Measurements from ENCODE around the gene NCBP1.
"Not testable (repeated sequence)": the region's sequence is repeated elsewhere in the genome, so short reads cannot be mapped to it uniquely, and the experiment has no call there.

The NCBP1 gene

GRCh38 chr9:97601228-97601898 is 32.3 kb upstream of the NCBP1 start:
- no peaks in the 10 kb centered on the region for H3K9me3 Mint-ChIP-seq
- intact Hi-C loops (cut with micrococcal nuclease) = no loop called here
- no peak overlapping the region for H3K4me3 Mint-ChIP-seq
- peaks cover 13% of the 10 kb centered on the region for H3K4me1 Mint-ChIP-seq (ENCODE audit: low read depth)
- H3K36me3 Mint-ChIP-seq (ENCODE audit: low read depth) = peaks cover 66% of the 10 kb centered on the region
- no peaks in the 10 kb centered on the region for H3K27me3 Mint-ChIP-seq
- H3K27ac Mint-ChIP-seq = no peak overlapping the region

GRCh38 chr9:97602430-97602829 is 31.2 kb upstream of the NCBP1 start:
- peaks cover 8% of the 10 kb centered on the region for H3K4me1 Mint-ChIP-seq (ENCODE audit: low read depth)
- H3K9me3 Mint-ChIP-seq = no peaks in the 10 kb centered on the region
- intact Hi-C loops (cut with micrococcal nuclease) = no loop called here
- H3K4me3 Mint-ChIP-seq = no peak overlapping the region
- H3K27me3 Mint-ChIP-seq = no peaks in the 10 kb centered on the region
- H3K36me3 Mint-ChIP-seq (ENCODE audit: low read depth) = peaks cover 76% of the 10 kb centered on the region
- H3K27ac Mint-ChIP-seq = no peak overlapping the region

- H3K27ac Mint-ChIP-seq = no peak overlapping the region
- H3K4me1 Mint-ChIP-seq (ENCODE audit: low read depth) = no peaks in the 10 kb centered on the region
- H3K27me3 Mint-ChIP-seq = no peaks in the 10 kb centered on the region
- no peak overlapping the region for H3K4me3 Mint-ChIP-seq
- intact Hi-C loops (cut with micrococcal nuclease) = no loop called here
- peaks cover 91% of the 10 kb centered on the region for H3K36me3 Mint-ChIP-seq (ENCODE audit: low read depth)
- H3K9me3 Mint-ChIP-seq = no peaks in the 10 kb centered on the region
These were observed 28.5 kb upstream of the NCBP1 start for GRCh38 chr9:97604901-97605645.

GRCh38 chr9:97615439-97616072 is 18.1 kb upstream of the NCBP1 start:
- Mint-ChIP-seq H3K9me3 (no peaks in the 10 kb centered on the region), H3K4me3 (no peak overlapping the region), H3K36me3 (ENCODE audit: low read depth) (peaks cover 51% of the 10 kb centered on the region), H3K4me1 (ENCODE audit: low read depth) (peaks cover 22% of the 10 kb centered on the region), H3K27me3 (no peaks in the 10 kb centered on the region), H3K27ac (no peak overlapping the region)
- intact Hi-C loops (cut with micrococcal nuclease) = loop anchor here (1.0 to 5.0 kb wide), 2 partner anchors 147 to 203 kb away; partner anchors contain the start of gene TDRD7

GRCh38 chr9:97617939-97618416 is 15.6 kb upstream of the NCBP1 start:
- no peaks in the 10 kb centered on the region for H3K27me3 Mint-ChIP-seq
- no peak overlapping the region for H3K27ac Mint-ChIP-seq
- no peak overlapping the region for H3K4me3 Mint-ChIP-seq
- H3K4me1 Mint-ChIP-seq (ENCODE audit: low read depth) = peaks cover 22% of the 10 kb centered on the region
- H3K36me3 Mint-ChIP-seq (ENCODE audit: low read depth) = peaks cover 52% of the 10 kb centered on the region
- intact Hi-C loops (cut with micrococcal nuclease) = loop anchor here (5.0 kb wide), 1 partner anchor 206 kb away; the partner anchor contains the start of gene TDRD7
- H3K9me3 Mint-ChIP-seq = no peaks in the 10 kb centered on the region

GRCh38 chr9:97620063-97620462 is 13.6 kb upstream of the NCBP1 start:
- H3K27ac Mint-ChIP-seq; H3K27me3 Mint-ChIP-seq; H3K4me3 Mint-ChIP-seq; H3K9me3 Mint-ChIP-seq; intact Hi-C loops (cut with micrococcal nuclease): not testable (repeated sequence)
- H3K4me1 Mint-ChIP-seq (ENCODE audit: low read depth) = peaks cover 22% of the 10 kb centered on the region
- H3K36me3 Mint-ChIP-seq (ENCODE audit: low read depth) = peaks cover 67% of the 10 kb centered on the region

GRCh38 chr9:97622483-97622882 is 11.1 kb upstream of the NCBP1 start:
- H3K4me1 Mint-ChIP-seq (ENCODE audit: low read depth) = peaks cover 13% of the 10 kb centered on the region

GRCh38 chr9:97623946-97624345 is 9.7 kb upstream of the NCBP1 start:
- Mint-ChIP-seq H3K4me1 (ENCODE audit: low read depth) (peaks cover 3% of the 10 kb centered on the region), H3K36me3 (ENCODE audit: low read depth) (peaks cover 64% of the 10 kb centered on the region), H3K4me3 (no peak overlapping the region), H3K27ac (no peak overlapping the region), H3K27me3 (no peaks in the 10 kb centered on the region), H3K9me3 (no peaks in the 10 kb centered on the region)
- intact Hi-C loops (cut with micrococcal nuclease) = no loop called here

More at GRCh38 chr9:97622483-97622882, 11.1 kb upstream of the NCBP1 start:
- intact Hi-C loops (cut with micrococcal nuclease); H3K27me3 Mint-ChIP-seq; H3K9me3 Mint-ChIP-seq; H3K27ac Mint-ChIP-seq; H3K4me3 Mint-ChIP-seq: not testable (repeated sequence)
- H3K36me3 Mint-ChIP-seq (ENCODE audit: low read depth) = peaks cover 67% of the 10 kb centered on the region

GRCh38 chr9:97625620-97626019 is 8.0 kb upstream of the NCBP1 start:
- Mint-ChIP-seq H3K36me3 (ENCODE audit: low read depth) (peaks cover 64% of the 10 kb centered on the region), H3K27me3 (no peaks in the 10 kb centered on the region), H3K27ac (no peak overlapping the region), H3K4me1 (ENCODE audit: low read depth) (peaks cover 12% of the 10 kb centered on the region), H3K9me3 (no peaks in the 10 kb centered on the region), H3K4me3 (no peak overlapping the region)
- intact Hi-C loops (cut with micrococcal nuclease) = no loop called here

GRCh38 chr9:97627624-97628023 is 6.0 kb upstream of the NCBP1 start:
- no peaks in the 10 kb centered on the region for H3K9me3 Mint-ChIP-seq
- peaks cover 50% of the 10 kb centered on the region for H3K36me3 Mint-ChIP-seq (ENCODE audit: low read depth)
- H3K27me3 Mint-ChIP-seq = no peaks in the 10 kb centered on the region
- intact Hi-C loops (cut with micrococcal nuclease) = no loop called here
- no peak overlapping the region for H3K4me3 Mint-ChIP-seq
- no peak overlapping the region for H3K27ac Mint-ChIP-seq
- H3K4me1 Mint-ChIP-seq (ENCODE audit: low read depth) = peaks cover 21% of the 10 kb centered on the region

GRCh38 chr9:97628668-97629067 is 5.0 kb upstream of the NCBP1 start:
- Mint-ChIP-seq H3K4me3 (no peak overlapping the region), H3K27ac (no peak overlapping the region), H3K9me3 (no peaks in the 10 kb centered on the region), H3K27me3 (no peaks in the 10 kb centered on the region), H3K36me3 (ENCODE audit: low read depth) (peaks cover 51% of the 10 kb centered on the region), H3K4me1 (ENCODE audit: low read depth) (peaks cover 21% of the 10 kb centered on the region)
- intact Hi-C loops (cut with micrococcal nuclease) = no loop called here

- peaks cover 51% of the 10 kb centered on the region for H3K36me3 Mint-ChIP-seq (ENCODE audit: low read depth)
- intact Hi-C loops (cut with micrococcal nuclease) = no loop called here
- no peak overlapping the region for H3K4me3 Mint-ChIP-seq
- no peaks in the 10 kb centered on the region for H3K27me3 Mint-ChIP-seq
- H3K9me3 Mint-ChIP-seq = no peaks in the 10 kb centered on the region
- H3K4me1 Mint-ChIP-seq (ENCODE audit: low read depth) = peaks cover 21% of the 10 kb centered on the region
- no peak overlapping the region for H3K27ac Mint-ChIP-seq
These were observed 4.5 kb upstream of the NCBP1 start for GRCh38 chr9:97629156-97629555.

GRCh38 chr9:97630591-97630990 is 3.0 kb upstream of the NCBP1 start:
- H3K4me1 Mint-ChIP-seq (ENCODE audit: low read depth) = peaks cover 34% of the 10 kb centered on the region
- intact Hi-C loops (cut with micrococcal nuclease) = loop anchor here (5.0 kb wide), 2 partner anchors 292 to 627 kb away; partner anchors contain the start of genes TBC1D2 and TRMO
- H3K27me3 Mint-ChIP-seq = no peaks in the 10 kb centered on the region
- H3K36me3 Mint-ChIP-seq (ENCODE audit: low read depth) = peaks cover 39% of the 10 kb centered on the region
- H3K9me3 Mint-ChIP-seq = no peaks in the 10 kb centered on the region
- no peak overlapping the region for H3K4me3 Mint-ChIP-seq
- H3K27ac Mint-ChIP-seq = no peak overlapping the region

Measured in dendritic cell treated with granulocyte-macrophage colony-stimulating factor and Interleukin-4, amounts not matched to agents 40 ng/mL and 50 ng/mL, for 4 days (primary cell).